K562 (cell line): ENCODE measurements around the gene SPOCK2. TPM values are rescaled to one million over a fixed set of nuclear protein-coding genes. Genes with fewer than 3 reads are reported as not detected.
A peak's percentile ranks its signal among the peaks of the same experiment; 100 is the strongest.

Experiments
- ATAC-seq: fragments of 200-7000 bp; cut with Tn5 transposase; 3 replicates; pipeline ENCODE4 v1.9.1; 2020; ENCODE audit warnings: moderate library complexity
- BruUV-seq: library from RNA; stranded (reverse); fragments of 400-500 nt; replicated peaks from 2 replicates; lab custom pipeline; 2021; lab: Mats Ljungman, UMichigan
- CTCF ChIA-PET: fragments of 300-600 bp; formaldehyde crosslinking; extraction: SDS; loops from one replicate; lab custom pipeline; 2021; ENCODE audit warnings: low intra/inter-chr PET ratio; lab: Yijun Ruan, JAX
- POLR2A ChIA-PET: fragments of 300-600, 350-650 bp; sonication (Branson Sonifier 250); formaldehyde crosslinking; extraction: SDS; loops from one replicate; lab custom pipeline; 2021; ENCODE audit warnings: antibody characterized with exemption, inconsistent platforms; lab: Yijun Ruan, JAX
- DNase-seq, 4 experiments: peaks; one replicate each; pipeline versions ENCODE4 v3.0.0 to v3.0.0-alpha.2; 2011 to 2018; ENCODE audit warnings: low spot score in 3 of 4, mixed read lengths in 3 of 4; ENCODE audit errors: extremely low read depth in 1 of 4
- FAIRE-seq: peaks from 2 replicates; lab custom pipeline; 2011; peaks lifted over from hg19 to GRCh38; lab: Jason Lieb, UNC
- H2AFZ ChIP-seq: 2 replicates; pipeline ENCODE4 v1.6.0; 2011; ENCODE audit warnings: low read depth, low read length, control low read depth, inconsistent platforms
- H3K27ac ChIP-seq: fragments of 200-600 bp; 3 replicates; pipeline ENCODE4 v1.8.0; 2011; ENCODE audit warnings: low read depth, mild to moderate bottlenecking, control low read depth, inconsistent platforms, low read length, moderate library complexity, mixed read lengths; ENCODE audit errors: extremely low read depth
- H3K27me3 ChIP-seq, 2 experiments: fragments of 300-600 bp in 1 of 2; 2 replicates in 1 of 2; 3 replicates in 1 of 2; pipeline versions ENCODE4 v1.6.0 to v1.8.0; 2011; ENCODE audit warnings: inconsistent platforms in 2 of 2, low read length in 2 of 2, mild to moderate bottlenecking in 1 of 2, mixed read lengths in 1 of 2, moderate library complexity in 1 of 2; ENCODE audit not compliant: control insufficient read depth in 2 of 2, insufficient read depth in 2 of 2
- H3K36me3 ChIP-seq: fragments of 300-600 bp; 3 replicates; pipeline ENCODE4 v1.8.0; 2011; ENCODE audit warnings: mild to moderate bottlenecking, low read length, inconsistent platforms; ENCODE audit not compliant: control insufficient read depth, insufficient read depth
- H3K4me1 ChIP-seq, 2 experiments: fragments of 200-600 bp in 1 of 2; replicated peaks in 1 of 2; 2 replicates in 1 of 2; 3 replicates in 1 of 2; pipeline versions ENCODE4 v1.5.1 to v1.8.0; 2011; ENCODE audit warnings: inconsistent platforms in 2 of 2, low read length in 2 of 2, mild to moderate bottlenecking in 1 of 2, mixed read lengths in 1 of 2, moderate library complexity in 1 of 2; ENCODE audit not compliant: control insufficient read depth in 2 of 2, insufficient read depth in 2 of 2
- H3K4me2 ChIP-seq: 2 replicates; pipeline ENCODE4 v1.6.1; 2011; ENCODE audit warnings: low read length, control low read depth, inconsistent platforms, mixed read lengths; ENCODE audit not compliant: insufficient read depth
- H3K4me3 ChIP-seq: fragments of 200-600 bp; sonication (generic), shearing (Covaris generic); 2 replicates; pipeline ENCODE4 v1.5.1; 2016; ENCODE audit warnings: control low read depth, inconsistent platforms
- H3K79me2 ChIP-seq: fragments of 200-600 bp; 3 replicates; pipeline ENCODE4 v1.8.0; 2011; ENCODE audit warnings: low read length, inconsistent platforms; ENCODE audit not compliant: control insufficient read depth, insufficient read depth
- H3K9ac ChIP-seq, 2 experiments: 2 replicates each; pipeline versions ENCODE4 v1.6.0 to v1.6.1; 2011; ENCODE audit warnings: low read depth in 2 of 2, low read length in 2 of 2, control low read depth in 1 of 2, inconsistent platforms in 1 of 2, mild to moderate bottlenecking in 1 of 2, mixed read lengths in 1 of 2; ENCODE audit not compliant: insufficient read depth in 1 of 2
- H3K9me1 ChIP-seq: one replicate; pipeline ENCODE4 v1.6.0; 2011; ENCODE audit warnings: inconsistent platforms, mild to moderate bottlenecking, low read length, moderate library complexity; ENCODE audit not compliant: control insufficient read depth, insufficient read depth
- H3K9me3 ChIP-seq: replicated peaks from 2 replicates; pipeline ENCODE4 v1.5.1; 2011; ENCODE audit warnings: low read depth, low read length, inconsistent platforms; ENCODE audit not compliant: control insufficient read depth, insufficient read depth
- H4K20me1 ChIP-seq: replicated peaks from 2 replicates; pipeline ENCODE4 v1.6.1; 2011; ENCODE audit warnings: low read length, inconsistent platforms, mixed read lengths; ENCODE audit not compliant: control insufficient read depth, insufficient read depth
- BCOR ChIP-seq: fragments of 450-650 bp; IDR thresholded peaks from 2 replicates; pipeline ENCODE4 v1.6.1; 2016
- BRD4 ChIP-seq: fragments of 200-600 bp; sonication (generic); IDR thresholded peaks from 2 replicates; pipeline ENCODE4 v1.6.1; 2017; ENCODE audit warnings: inconsistent platforms
- C11orf30 ChIP-seq: fragments of 450-650 bp; IDR thresholded peaks from 2 replicates; pipeline ENCODE4 v1.6.1; 2016; ENCODE audit warnings: low read depth, mild to moderate bottlenecking
- GTF2A2 ChIP-seq: IDR thresholded peaks from 2 replicates; pipeline ENCODE4 v1.6.1; 2016; ENCODE audit warnings: mild to moderate bottlenecking, missing genetic modification characterization, missing compliant biosample characterization
- KDM1A ChIP-seq, 2 experiments: fragments of 450-650 bp; IDR thresholded peaks; 2 replicates each; pipeline ENCODE4 v1.6.1; 2016; ENCODE audit warnings: mild to moderate bottlenecking in 2 of 2
- RBM25 ChIP-seq: fragments of 200-400 bp; formaldehyde crosslinking; IDR thresholded peaks from 2 replicates; pipeline ENCODE4 v1.6.1; 2018; ENCODE audit warnings: low read length, low read depth, moderate library complexity; ENCODE audit not compliant: severe bottlenecking
- SRSF7 ChIP-seq: fragments of 200-400 bp; formaldehyde crosslinking; optimal IDR thresholded peaks from 2 replicates; pipeline ENCODE3; 2017; ENCODE audit warnings: mild to moderate bottlenecking, low read depth, low read length
- ZFP36 ChIP-seq: fragments of 150-350 bp; IDR thresholded peaks from 2 replicates; pipeline ENCODE4 v1.6.1; 2018; ENCODE audit warnings: low read length, low read depth; ENCODE audit not compliant: partially characterized antibody
- ZNF316 ChIP-seq: fragments of 450-650 bp; IDR thresholded peaks from 2 replicates; pipeline ENCODE4 v1.6.1; 2016
- ZNF395 ChIP-seq: fragments of 200-800 bp; sonication (Bioruptor generic); IDR thresholded peaks from 2 replicates; pipeline ENCODE4 v1.6.1; 2017; ENCODE audit warnings: missing genetic modification characterization, missing compliant biosample characterization
- WGBS: fragments of 100-300 bp; shearing (Covaris generic); methylation state at CpG from one replicate; pipeline ENCODE4 v1.1.6; 2016; ENCODE audit warnings: low coverage, mixed read lengths; ENCODE audit not compliant: insufficient coverage; ENCODE audit errors: missing lambda C conversion rate; 5-methylcytosine and 5-hydroxymethylcytosine counted together
- in situ Hi-C: fragments of 300-500 bp; cut with MboI; formaldehyde crosslinking; loops from 4 replicates; pipeline ENCODE4 v1.15.0; 2018; ENCODE audit warnings: inconsistent platforms, mixed read lengths
- intact Hi-C: fragments of 100-400 bp; cut with micrococcal nuclease; formaldehyde crosslinking; loops from 2 replicates; pipeline ENCODE4 v1.14.2; 2022
- polyA plus RNA-seq, 8 experiments: library from polyadenylated mRNA; depleted of rRNA in 4 of 8; stranded (reverse) in 5 of 8; unstranded in 3 of 8; fragments of >200 nt; fragmentation: Nextera tagmentation in 2 of 8; fragmentation: Illumina TruSeq in 1 of 8; extraction: Ambion mirVana in 2 of 8; extraction: Trizol in 1 of 8; gene quantifications; 2 replicates each; pipeline versions ENCODE4 v1.2.1 to v1.2.3, GENCODE V29; 2011 to 2014; ENCODE audit warnings: inconsistent platforms in 1 of 8, missing spikeins in 1 of 8
- total RNA-seq, 7 experiments: library from RNA; depleted of rRNA in 6 of 7; stranded (reverse); fragments of >200 nt in 6 of 7; fragmentation: Illumina TruSeq in 2 of 7; extraction: Trizol in 2 of 7; gene quantifications; 2 replicates each; pipeline versions ENCODE4 v1.2.1 to v1.2.3, GENCODE V29; 2011 to 2021; ENCODE audit warnings: low replicate concordance in 1 of 7
- TF ChIP-seq, protein P1 (sequence below): fragments of 250-450 bp; sonication (Bioruptor Pico); IDR thresholded peaks from 2 replicates; pipeline ENCODE4 v1.8.0; 2021; ENCODE audit warnings: mild to moderate bottlenecking, moderate library complexity

Gene SPOCK2
- total and polyA plus RNA-seq, 9 of the 15 experiments (the other 6 are each of a cell fraction or from before 2014, with no cell fraction given), result 0.04 to 0.86 (median 0.11) TPM; not detected in 2

DNA sequence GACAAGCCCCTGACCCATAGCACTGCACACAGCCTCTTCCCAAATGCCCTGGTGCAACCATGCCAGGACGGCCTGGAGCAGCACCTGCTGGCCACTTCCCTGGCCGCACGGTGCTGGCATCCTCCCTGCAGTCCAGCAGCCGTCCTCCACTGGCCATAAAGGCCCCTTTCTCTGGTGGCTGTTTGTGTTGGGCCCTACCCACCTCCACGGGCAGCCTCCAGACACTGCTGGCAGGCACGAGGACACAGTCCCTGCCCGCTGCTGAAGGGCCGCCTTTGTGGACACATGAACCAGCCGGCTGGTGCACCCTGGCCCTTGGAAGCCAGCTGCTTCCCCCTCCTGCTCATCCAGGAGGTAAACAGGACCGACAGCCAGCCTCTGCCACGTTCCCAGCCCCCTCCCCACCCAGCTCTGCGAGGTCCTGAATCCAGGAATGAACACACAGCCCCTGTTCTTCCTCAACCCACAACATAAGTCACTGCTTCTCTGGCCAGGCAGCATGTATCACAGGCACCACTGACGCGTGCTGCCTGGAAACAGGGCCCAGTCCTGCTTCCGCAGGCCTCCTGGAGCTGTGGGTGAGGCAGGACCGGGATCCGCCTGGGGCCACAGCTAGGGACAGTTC lies 43.8 kb downstream of the SPOCK2 start (continued):
- no peak for TF ChIP-seq GTF2A2 (tag)
- TF ChIP-seq SRSF7, result no peak

DNA sequence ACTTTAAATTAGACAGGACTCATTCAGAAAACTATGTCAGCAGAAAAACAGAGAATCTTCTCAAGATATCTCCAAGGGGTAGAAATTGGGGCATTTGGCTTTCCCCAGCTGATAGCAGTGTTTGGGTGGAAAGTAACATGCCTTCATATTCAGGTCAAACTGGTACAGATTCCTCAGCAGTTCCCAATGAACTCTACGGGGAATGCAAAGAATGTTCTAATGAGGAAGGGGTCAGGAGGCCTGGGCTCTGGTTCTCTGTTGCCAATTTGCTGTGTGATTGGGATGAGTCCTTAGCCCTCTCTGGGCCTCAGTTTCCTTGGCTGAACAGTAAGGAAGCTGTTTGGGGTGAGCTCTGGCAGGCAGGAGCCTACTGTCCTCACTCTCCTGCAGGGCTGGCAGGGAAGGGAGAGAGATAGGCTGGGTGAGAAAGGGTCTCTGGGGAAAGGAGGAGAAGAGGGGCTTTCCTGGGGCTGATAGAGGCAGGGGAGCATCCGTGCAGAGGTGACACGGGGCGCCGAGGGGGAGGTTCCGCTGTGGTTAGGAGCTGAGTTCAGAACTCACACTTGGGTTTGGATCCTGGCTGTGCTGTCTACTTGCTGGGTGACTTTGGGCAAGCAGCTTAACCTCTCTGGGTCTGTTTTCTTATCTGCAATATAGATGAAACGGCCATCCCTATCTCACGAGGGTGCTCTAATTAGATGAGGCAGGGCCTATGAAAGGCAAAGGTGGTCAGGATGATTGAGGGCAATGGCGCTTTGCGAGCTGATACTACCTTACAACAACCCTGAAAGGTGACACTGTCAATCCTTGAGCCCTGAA lies 45.1 kb downstream of the SPOCK2 start:
- 5% methylated on average over 10 of the region's 10 CpGs for WGBS
- POLR2A ChIA-PET, result interaction anchor here (0.8 to 1.0 kb wide), 3 partner anchors 8 to 301 kb away, joined by 3 to 4 read pairs (median 3); no protein-coding TSS in a partner anchor
- Histone ChIP-seq H3K9ac (no peak overlapping the region), H3K27me3 (peaks cover 0 to 17% of the 10 kb centered on the region in 2 experiments; a peak in 3 of 5 replicates), H4K20me1 (no peaks in the 10 kb centered on the region), H3K27ac (no peak overlapping the region), H3K4me3 (no peak overlapping the region), H3K36me3 (no peaks in the 10 kb centered on the region), H3K9me3 (no peaks in the 10 kb centered on the region), H2AFZ (no peak overlapping the region), H3K9me1 (no peaks in the 10 kb centered on the region), H3K4me2 (no peak overlapping the region), H3K4me1 (peaks cover 7 to 8% of the 10 kb centered on the region in 2 experiments; a peak in 3 of 5 replicates), H3K79me2 (no peaks in the 10 kb centered on the region)
- no peak for DNase-seq
- ATAC-seq, result no peak
- CTCF ChIA-PET, result interaction anchor here (0.8 kb wide), 1 partner anchor 147 kb away, joined by 4 read pairs; no protein-coding TSS in a partner anchor
- TF ChIP-seq ZNF316, result peak; percentile 60
- TF ChIP-seq BCOR, result peak; percentile 57; the same call in 1 of the 2 replicates
- no peak for TF ChIP-seq BRD4
- TF ChIP-seq, protein P1, sequence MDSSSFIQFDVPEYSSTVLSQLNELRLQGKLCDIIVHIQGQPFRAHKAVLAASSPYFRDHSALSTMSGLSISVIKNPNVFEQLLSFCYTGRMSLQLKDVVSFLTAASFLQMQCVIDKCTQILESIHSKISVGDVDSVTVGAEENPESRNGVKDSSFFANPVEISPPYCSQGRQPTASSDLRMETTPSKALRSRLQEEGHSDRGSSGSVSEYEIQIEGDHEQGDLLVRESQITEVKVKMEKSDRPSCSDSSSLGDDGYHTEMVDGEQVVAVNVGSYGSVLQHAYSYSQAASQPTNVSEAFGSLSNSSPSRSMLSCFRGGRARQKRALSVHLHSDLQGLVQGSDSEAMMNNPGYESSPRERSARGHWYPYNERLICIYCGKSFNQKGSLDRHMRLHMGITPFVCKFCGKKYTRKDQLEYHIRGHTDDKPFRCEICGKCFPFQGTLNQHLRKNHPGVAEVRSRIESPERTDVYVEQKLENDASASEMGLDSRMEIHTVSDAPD (CRISPR knock-in tag), result no peak
- peak; percentile 57 for TF ChIP-seq RBM25
- TF ChIP-seq KDM1A (IDR thresholded peaks at IDR 0.05), result peak in 1 of 2 experiments; percentile 40; a peak in 1 of 4 replicates
- peak; percentile 37; the same call in 1 of the 2 replicates for TF ChIP-seq C11orf30
- peak; percentile 65 for TF ChIP-seq ZFP36
- no peak for TF ChIP-seq ZNF395 (CRISPR knock-in tag)
- FAIRE-seq, result no peak
- in situ Hi-C loops (loop anchor here (10.0 kb wide), 1 partner anchor 728 kb away; the partner anchor contains the start of gene SLC29A3), intact Hi-C loops (loop anchor here (10.0 kb wide), 1 partner anchor 728 kb away; the partner anchor contains the start of gene SLC29A3)
- BruUV-seq, result no TSS peak
